Astrocyte (in vitro differentiated cells and primary cell): ENCODE results near the gene ADAMTS13.

Source experiments
- CTCF ChIP-seq: IDR thresholded peaks from 2 replicates; pipeline ENCODE4 v1.5.1; 2011; ENCODE audit warnings: low read depth, mild to moderate bottlenecking, inconsistent platforms, low read length, moderate library complexity; ENCODE audit not compliant: insufficient read depth
- EZH2 ChIP-seq: IDR thresholded peaks from 2 replicates; pipeline ENCODE4 v1.6.1; 2012; ENCODE audit warnings: mild to moderate bottlenecking, low read length, inconsistent platforms; ENCODE audit not compliant: insufficient read depth

- TF ChIP-seq CTCF (no peak), EZH2 (no peak)
These were observed 32.2 kb downstream of the ADAMTS13 start for GRCh38 chr9:133454325-133454724.
